GM19025 (cell line): Measurements from ENCODE around the gene TAB2.
"Not testable (repeated sequence)": the region's sequence is repeated elsewhere in the genome, so short reads cannot be mapped to it uniquely, and the experiment has no call there.

Source experiments
- ATAC-seq: cut with Tn5 transposase; IDR thresholded peaks from one replicate; pipeline ENCODE4 v1.9.1; 2021; ENCODE audit warnings: mild to moderate bottlenecking, low read depth, moderate library complexity; ENCODE audit not compliant: unreplicated experiment

The TAB2 gene

DNA sequence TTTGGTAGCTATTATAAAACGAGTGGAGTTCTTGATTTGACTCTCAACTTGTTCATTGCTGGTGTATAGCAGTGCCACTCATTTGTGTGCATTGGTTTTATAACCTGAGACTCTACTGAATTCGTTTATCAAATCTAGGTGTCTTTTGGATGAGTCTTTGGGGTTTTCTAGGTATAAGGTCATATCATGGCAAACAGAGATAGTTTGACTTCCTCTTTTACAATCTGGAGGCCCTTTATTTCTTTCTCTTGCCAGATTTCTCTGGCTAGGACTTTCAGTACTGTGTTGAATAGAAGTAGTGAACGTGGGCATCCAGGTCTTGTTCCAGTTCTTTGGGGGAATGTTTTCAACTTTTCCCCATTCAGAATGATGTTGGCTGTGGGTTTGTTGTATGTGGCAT is 121.3 kb downstream of the TAB2 start:
- ATAC-seq, result no peak

GRCh38 chr6:149439626-149440025 is 122.1 kb downstream of the TAB2 start:
- no peak for ATAC-seq

DNA sequence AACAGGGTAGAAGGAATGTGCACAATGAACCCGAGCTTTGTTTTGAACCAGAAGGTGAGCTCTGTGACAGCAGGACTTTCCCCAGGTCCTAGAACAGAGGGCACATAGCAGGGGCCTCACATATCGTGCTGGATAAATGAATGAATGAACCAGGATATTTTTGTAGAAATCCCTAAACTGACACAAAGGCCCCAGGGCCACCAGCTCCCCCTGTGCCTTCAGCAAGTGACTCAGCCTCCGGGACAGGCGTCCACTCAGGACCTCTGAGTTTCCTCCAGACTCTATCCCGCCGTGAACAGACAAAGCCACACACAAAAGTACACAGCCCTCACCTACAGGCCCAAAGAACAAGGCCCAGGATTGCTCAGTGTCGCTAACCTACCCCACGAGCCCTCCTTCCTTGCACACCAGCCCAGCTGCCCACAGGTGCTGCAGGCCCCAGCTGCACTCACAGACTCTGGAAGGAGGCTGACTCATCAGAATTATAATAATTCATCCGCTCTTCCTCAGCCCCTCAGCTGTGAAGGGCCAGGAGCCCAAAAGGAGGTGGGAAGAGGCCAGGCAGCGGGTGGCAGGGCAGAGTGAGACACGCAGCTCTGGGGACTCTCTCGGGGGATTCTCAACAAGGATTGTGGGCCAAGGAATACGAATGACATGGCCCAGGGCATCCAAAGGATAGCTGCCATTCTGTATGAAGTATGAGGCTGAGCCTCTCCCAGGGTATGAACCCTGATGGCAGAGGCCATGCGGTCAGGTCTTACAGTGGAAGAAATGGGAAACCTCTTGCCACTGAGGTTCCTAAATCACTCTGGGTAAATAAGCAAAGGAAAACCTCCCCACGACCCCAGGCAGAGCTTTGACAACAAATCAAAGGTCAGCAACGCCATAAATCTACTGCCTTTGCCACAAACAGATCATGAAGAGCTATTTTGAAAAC is 123.5 kb downstream of the TAB2 start:
- ATAC-seq, result no peak

DNA sequence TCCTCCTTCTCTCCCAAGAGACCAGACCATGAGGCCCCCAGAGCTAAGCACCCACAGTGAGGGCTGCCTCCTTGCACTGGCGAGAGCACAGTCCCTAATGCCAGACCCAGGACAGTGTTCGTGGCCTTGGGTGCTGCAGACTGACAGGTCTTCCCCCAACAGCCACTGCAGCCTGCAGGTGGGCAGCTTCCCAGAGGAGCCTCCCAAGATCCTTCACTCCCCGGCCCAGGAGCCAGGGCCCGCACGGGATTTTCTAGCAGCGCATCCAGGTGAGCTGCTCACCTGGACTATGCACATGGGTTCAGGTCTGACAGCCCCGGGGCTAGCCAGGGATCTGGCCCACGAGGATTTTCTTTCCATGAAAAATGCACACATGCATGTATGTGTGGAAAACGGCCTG is 124.2 kb downstream of the TAB2 start:
- ATAC-seq, result no peak

GRCh38 chr6:149443411-149444181 is 126.1 kb downstream of the TAB2 start:
- ATAC-seq, result no peak

- not testable (repeated sequence) for ATAC-seq
Measured at GRCh38 chr6:149444360-149445094, 127.0 kb downstream of the TAB2 start.

- peak; percentile 49 for ATAC-seq
Measured at GRCh38 chr6:149445095-149445466, 127.6 kb downstream of the TAB2 start.

GRCh38 chr6:149445573-149445972 is 128.1 kb downstream of the TAB2 start:
- ATAC-seq, result peak; percentile 14

- ATAC-seq, result no peak
Measured at GRCh38 chr6:149446791-149447376, 129.4 kb downstream of the TAB2 start.

DNA sequence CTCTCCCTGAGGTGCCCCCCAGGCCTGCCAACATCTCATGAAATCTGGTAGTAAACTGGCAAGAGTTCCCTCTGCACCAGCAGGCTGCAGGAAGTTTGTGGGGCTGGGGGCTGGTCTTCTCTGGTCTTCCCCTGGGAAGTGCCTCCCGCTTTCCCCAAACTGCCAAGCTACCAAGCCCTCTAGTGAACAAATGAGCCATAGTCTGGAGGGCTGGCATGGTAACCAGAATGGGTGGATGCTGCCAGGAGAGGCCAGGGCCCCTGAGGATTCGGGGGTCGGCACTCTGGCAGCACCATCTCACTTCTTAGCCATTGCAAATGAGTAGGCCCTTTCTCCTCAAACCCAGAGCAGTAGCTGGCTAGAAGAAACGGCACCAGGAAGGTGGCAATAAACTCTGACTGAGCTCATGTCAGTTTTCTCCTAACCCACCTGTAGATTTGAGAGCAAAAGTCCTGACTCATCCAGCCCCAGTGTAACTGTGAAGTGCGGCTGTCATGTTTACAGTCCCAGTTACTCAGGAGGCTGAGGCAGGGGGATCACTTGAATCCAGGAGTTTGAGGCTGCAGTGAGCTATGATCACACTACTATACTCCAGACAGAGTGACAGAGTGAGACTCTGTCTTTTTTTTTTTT is 131.4 kb downstream of the TAB2 start:
- ATAC-seq, result no peak

DNA sequence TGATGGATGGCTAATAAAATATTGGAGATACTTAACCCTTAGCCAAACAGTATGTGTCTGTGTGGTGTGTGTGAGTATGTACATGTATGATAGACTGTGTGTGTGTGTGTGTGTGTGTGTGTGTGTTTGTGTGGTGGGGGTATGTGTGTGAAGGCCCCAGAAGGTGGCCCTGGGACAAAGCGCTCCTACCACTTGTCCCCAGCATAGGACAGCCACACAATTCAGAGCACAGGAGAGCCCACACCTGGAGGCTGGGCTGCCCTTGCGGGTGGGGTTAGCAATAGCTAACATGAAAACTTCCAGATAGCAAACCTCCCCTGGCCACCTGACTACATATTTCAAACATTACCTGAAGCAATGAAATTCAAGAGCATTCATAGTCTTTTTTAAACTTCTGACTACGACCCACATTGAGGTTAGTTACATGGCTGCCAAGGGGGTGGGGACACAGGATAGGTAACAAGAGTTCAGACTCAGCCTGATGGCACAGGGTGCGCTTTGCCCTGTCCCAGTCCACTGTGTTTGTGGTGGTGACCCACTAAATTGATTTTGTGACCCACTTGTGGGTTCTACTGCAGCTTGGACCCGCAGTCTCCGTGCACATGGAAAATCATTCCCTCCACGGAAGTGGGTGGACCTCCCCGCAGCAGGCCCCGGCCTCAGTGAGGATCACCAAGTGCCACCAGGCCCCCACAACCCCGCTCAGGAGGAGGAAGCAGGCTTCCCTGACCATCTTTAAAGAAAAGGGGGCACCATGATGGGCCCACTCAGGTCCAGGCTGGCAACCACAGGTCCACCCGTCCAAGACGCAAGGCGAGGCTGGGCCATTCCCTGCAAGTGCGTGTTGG is 132.5 kb downstream of the TAB2 start:
- no peak for ATAC-seq

DNA sequence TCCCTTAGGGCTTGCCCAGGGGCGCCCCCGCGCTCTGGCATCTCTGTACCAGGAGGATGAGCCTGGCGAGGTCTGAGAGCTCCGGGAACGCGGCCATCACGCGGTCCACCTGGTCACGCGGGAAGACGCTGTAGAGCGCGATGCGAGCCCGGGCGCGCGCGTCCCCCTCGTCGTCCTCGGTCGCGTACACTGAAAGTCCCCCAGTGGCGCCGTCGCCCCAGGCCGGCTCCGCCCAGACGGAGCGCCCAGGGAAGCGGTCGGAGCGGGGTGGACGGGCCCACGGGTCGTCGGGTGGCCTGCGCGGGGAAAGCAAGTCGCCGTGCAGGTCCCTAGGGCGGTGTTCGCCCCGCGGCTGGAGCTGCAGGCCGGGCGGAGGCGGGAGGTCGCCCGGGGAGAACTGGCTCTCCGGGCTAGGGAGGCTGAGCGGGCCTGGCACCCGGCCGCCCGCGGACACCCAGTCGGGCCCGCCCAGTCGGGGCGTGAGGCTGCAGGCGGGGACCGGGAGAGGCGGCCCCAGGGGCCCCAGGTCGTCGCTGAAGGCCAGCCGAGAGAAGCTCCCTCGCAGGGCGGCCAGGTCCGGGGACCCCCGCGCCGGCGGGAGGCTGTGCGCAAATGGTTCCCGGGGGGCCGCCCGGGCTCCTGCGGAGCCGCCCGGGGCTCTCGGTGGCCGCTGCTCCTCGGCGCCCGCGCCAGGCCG is 133.3 kb downstream of the TAB2 start:
- ATAC-seq, result no peak

- no peak for ATAC-seq
Measured at GRCh38 chr6:149451376-149452036, 134.0 kb downstream of the TAB2 start.

DNA sequence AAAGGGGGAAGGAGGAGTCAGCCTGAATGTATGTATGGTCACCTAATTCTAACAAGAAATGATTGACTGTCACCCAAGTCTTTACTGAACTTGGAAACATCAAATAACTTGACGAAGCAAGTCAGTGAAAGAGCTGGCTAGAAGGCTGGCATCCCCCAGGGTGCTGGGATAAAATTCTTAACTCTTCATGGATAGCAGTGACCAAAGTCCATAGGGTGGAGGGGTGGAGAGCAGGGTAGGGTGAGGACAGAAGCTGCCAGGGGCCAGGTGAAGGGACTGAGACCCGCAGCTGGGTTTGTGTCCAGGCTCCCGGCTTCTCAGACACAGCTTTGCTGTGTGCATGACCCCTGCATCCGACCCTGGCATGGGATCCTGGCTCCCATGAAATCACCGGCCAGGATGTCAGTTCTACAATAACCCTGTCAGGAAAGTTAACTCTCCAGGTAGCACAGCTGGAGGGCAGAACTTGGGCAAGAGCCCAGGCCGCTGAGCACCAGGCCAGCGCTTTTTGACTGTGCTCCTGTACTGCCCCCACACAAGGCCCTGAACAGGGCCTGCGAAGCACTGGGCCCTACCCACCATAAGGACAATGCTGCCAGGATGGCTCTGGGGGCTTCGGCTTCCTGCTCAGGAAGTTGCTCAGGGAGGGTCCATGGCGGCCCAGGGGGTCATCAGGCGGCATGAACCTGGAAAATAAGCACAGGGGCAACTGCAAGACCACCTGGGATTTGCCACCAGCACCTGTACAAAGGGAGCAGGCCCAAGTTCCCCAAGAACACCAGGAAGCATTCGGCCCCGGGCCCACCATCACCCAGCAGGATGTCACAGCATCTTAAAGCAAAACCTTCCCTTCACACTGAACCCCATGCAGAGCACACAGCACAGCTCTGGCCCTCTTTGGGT is 134.8 kb downstream of the TAB2 start:
- ATAC-seq, result no peak

- ATAC-seq, result no peak
Measured at GRCh38 chr6:149453597-149454345, 136.3 kb downstream of the TAB2 start.

- no peak for ATAC-seq
Measured at GRCh38 chr6:149454346-149454848, 136.9 kb downstream of the TAB2 start.
